ENCODE data around the gene GJB1.

Gene GJB1

GRCh38 chrX:71250841-71251240 lies 27.8 kb downstream of the GJB1 start:
- Histone ChIP-seq H3K4me1 (peaks cover 0 to 17% (median 9%) of the 10 kb centered on the region in 4 donors), H3K27me3 (no peaks in the 10 kb centered on the region), H3K27ac (no peak overlapping the region), H3K36me3 (peaks cover 5 to 46% (median 28%) of the 10 kb centered on the region in 3 donors), H3K4me3 (no peak overlapping the region), H3K9me3 (no peaks in the 10 kb centered on the region)
- intact Hi-C loops (cut with DNase I; ENCODE audit: low total_unique reads) = loop anchor here (10.0 kb wide), 1 partner anchor 114 kb away; the partner anchor contains the start of gene TAF1
- no peak for TF ChIP-seq CTCF (IDR thresholded peaks at IDR 0.05)
- no peak for DNase-seq

- intact Hi-C loops (cut with DNase I; ENCODE audit: low total_unique reads) = loop anchor here (10.0 kb wide), 1 partner anchor 113 kb away; the partner anchor contains the start of gene TAF1
- DNase-seq = no peak
- peaks cover 5 to 39% (median 21%) of the 10 kb centered on the region in 3 donors for H3K36me3 ChIP-seq
- peaks cover 0 to 17% (median 9%) of the 10 kb centered on the region in 4 donors for H3K4me1 ChIP-seq
- TF ChIP-seq CTCF (IDR thresholded peaks at IDR 0.05) = no peak
- no peaks in the 10 kb centered on the region for H3K27me3 ChIP-seq
- no peak overlapping the region for H3K4me3 ChIP-seq
- no peak overlapping the region for H3K27ac ChIP-seq
- no peaks in the 10 kb centered on the region for H3K9me3 ChIP-seq
Observed at GRCh38 chrX:71251466-71251973, 28.5 kb downstream of the GJB1 start.

DNA sequence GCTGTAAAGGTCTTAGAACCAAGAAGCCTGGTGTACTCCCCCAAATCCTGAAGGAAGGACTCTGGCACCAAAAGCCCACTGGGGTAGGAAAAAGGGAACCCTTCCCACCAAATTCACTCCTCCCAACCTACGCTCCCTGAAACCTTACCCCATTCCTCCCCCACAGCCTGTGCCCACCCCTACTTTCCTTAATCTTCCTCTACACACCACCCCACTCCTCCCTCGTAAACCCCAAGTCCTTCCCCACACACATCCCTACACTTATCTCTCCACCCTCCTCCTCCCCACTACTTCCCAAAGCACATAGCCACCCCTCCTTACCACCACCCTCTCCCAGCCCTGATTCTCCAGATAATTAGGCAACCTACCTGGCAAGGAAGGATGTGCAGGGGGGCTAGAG lies 29.2 kb downstream of the GJB1 start:
- DNase-seq = no peak
- Histone ChIP-seq H3K4me1 (peaks cover 0 to 17% (median 9%) of the 10 kb centered on the region in 4 donors), H3K4me3 (no peak overlapping the region), H3K27me3 (no peaks in the 10 kb centered on the region), H3K27ac (peak overlapping the region in 1 of 2 donors; percentile 92), H3K36me3 (peaks cover 5 to 32% (median 20%) of the 10 kb centered on the region in 3 donors), H3K9me3 (no peaks in the 10 kb centered on the region)
- no peak for TF ChIP-seq CTCF (IDR thresholded peaks at IDR 0.05)
- intact Hi-C loops (cut with DNase I; ENCODE audit: low total_unique reads) = loop anchor here (10.0 kb wide), 1 partner anchor 113 kb away; the partner anchor contains the start of gene TAF1

DNA sequence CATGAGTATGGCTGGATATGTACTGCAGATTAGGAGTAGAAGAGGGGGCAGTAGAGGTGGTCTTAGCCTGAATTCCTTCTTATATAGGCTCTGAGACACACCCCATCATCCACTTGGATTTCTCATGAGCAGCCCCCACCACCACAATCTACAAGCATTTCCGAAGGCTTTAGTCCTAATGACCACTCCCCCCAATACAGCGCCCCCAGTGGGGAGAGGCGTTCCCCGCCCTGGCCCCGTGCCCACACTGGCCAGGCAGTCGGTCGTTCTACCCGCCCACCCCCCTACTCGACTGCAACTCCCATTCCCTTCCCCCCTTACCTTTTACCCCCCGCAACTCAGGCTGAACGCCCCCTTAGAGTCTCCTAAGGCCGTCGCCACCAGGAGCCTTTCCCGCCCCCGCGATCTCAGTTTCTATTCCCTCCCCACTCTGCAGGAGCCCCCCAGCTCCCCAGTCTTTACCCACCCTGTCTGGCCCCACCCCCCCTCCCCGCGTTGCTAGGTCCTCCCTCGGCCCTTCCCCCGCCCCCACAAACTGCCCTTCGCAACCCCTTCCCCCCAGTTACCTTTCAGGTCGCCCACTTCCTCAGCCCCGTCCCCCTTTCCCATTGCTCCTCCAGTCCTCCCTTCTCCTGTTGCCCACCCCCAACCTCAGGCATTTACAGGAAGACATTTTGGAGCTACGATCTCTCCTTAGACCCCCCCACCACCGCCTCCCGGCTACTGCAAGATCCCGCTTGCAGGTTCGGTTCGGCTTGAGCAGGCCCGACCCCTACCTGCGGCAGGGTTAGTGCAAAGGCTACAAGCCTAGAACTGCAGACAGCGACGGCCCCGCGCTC lies 30.4 kb downstream of the GJB1 start:
- no peaks in the 10 kb centered on the region for H3K27me3 ChIP-seq
- TF ChIP-seq CTCF (IDR thresholded peaks at IDR 0.05) = peak; percentile 33
- intact Hi-C loops (cut with DNase I; ENCODE audit: low total_unique reads) = loop anchor here (10.0 kb wide), 1 partner anchor 111 kb away; the partner anchor contains the start of gene TAF1
- DNase-seq = no peak
- H3K4me1 ChIP-seq = peaks cover 0 to 17% (median 9%) of the 10 kb centered on the region in 4 donors
- peaks cover 5 to 20% (median 10%) of the 10 kb centered on the region in 3 donors for H3K36me3 ChIP-seq
- H3K4me3 ChIP-seq = peak overlapping the region; percentile 70 to 77
- peak overlapping the region; percentile 91 to 92 for H3K27ac ChIP-seq
- H3K9me3 ChIP-seq = no peaks in the 10 kb centered on the region

DNA sequence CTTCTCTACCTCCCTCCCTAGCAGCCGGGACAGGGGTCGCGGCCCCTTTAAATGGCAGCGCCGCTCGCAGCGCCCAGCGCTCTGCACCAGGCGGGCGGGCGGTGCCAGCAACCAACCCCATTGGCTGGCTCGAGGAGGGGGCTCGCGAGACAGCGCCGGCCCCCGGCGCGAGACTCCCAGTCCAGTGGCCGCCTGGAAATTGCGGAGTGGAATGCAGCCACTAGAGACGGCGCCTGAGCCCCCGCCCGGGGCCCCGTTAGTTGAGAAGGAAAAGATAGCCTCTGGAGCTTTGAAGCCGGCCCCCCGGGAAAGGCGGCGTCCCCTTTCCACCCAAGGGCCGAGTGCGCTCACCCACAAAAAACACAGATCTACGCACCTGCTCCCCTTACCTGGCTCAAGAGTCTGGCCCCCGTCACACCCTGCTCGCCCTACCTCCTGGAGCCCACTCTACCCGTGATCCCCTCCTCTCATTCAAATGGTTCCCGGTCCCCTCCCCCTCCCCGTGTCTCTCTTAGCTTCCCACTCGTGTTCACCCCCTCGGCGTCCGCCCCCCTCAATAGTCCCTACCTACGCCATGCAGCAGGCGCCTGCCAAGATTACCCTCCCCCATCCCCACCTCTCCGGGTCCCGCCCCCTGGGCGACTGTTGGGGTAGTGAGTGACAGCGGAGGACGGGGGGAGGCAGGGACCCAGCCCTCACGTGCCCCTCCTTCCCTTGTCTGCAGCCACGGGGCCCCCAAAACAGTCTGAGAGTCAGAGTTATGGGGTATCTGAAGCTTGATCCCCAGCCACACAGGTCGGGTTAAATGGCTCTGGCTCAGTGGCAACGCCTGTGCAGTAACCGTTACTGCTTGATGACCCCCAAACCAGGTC lies 31.3 kb downstream of the GJB1 start, which contains the start of gene ZMYM3:
Gene ZMYM3, minus strand, starts transcription at position 49 of the 872 bp plus-strand sequence. CDS start 885 bp downstream, outside the sequence.
- peak; percentile 84 to 92 for DNase-seq
- intact Hi-C loops (cut with DNase I; ENCODE audit: low total_unique reads) = loop anchor here (10.0 kb wide), 1 partner anchor 110 kb away; the partner anchor contains the start of gene TAF1
- Histone ChIP-seq H3K27ac (peak within 1 kb of the TSS; percentile 91 to 92), H3K9me3 (no peaks in the 10 kb centered on the region), H3K4me3 (peak within 1 kb of the TSS; percentile 70 to 77), H3K27me3 (no peaks in the 10 kb centered on the region), H3K4me1 (peaks cover 0 to 17% (median 9%) of the 10 kb centered on the region in 4 donors), H3K36me3 (peaks cover 5 to 12% (median 5%) of the 10 kb centered on the region in 3 donors)
- no peak for TF ChIP-seq CTCF (IDR thresholded peaks at IDR 0.05)

Data from tibial artery (tissue), 4 donors.